8988T (cell line): ENCODE data around the gene TGFB1I1.
A peak's percentile ranks its signal among the peaks of the same experiment; 100 is the strongest.

Experiments
- DNase-seq: peaks from one replicate; pipeline ENCODE4 v3.0.0; 2011

The TGFB1I1 gene

DNA sequence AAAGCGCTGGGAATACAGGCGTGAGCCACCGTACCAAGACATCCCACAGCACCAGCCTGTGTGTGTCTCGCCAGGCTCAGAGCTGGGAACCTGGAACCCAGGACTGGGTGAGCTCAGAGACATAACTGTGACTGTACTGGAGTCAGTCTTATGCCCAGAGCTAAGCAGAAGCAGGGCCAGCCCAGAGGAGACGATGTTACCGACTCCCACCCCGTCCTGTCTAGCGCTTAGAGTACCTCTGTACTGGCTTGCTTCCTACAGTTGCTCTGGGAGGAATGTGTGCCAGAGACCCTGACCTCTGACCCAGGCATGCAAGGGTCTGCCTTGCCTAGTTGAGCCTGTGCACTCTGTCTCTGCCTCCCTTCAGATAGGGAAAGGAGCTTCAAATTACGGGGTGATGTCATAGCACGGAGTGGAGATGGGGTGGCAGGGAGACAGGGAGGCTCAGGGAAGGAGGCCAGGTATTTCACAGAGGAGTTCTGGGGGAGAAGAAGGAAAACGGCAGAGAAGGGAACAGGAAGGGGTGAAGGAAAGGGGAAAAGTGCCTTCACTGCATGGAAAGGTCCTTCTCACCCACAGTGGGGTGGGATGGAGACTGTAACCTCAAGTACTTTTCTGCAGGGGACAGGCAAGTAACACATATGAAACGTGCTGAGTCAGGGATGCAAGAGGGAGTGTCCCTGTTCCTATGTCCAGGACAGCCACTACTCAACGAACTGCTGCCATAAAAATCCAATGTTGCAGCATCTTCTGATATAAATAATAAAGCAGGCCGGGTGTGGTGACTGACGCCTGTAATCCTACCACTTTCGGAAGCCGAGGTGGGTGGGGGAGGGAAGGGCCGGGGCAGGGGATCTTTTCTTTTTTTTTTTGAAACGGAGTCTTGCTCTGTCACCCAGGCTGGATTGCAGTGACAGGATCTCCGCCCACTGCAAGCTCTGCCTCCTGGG lies 18.4 kb upstream of the TGFB1I1 start:
- no peak for DNase-seq

DNA sequence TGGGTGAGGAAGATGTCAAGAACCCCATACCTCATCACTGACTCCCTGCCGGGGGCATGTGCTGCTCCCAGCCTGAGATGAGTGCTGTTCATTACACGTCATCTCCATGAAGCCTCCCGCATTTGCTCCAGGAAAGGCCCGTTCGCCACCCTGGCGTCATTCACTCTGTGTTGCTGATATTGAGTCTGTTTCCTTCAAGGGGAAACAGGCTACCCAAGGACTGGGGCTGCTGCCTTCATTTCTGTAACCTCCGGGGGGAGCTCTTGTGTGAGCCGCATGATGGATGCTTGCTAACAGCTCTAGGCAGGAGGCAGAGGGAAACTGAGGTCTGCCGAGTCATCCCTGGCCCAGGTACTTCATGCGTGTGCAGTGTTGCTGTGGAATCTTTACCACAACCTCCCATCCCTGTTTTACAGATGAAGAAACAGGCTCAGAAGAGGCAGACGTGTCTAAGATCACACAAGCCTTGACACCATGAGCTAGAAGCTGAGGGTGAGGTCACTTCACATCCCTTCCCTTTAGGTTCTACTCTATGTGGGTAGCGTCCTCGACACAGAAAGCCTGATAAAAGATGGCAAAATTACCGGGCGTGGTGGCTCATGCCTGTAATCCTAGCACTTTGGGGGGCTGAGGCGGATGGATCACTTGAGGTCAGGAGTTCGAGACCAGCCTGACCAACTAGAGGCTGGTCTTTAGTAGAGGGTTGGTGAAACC lies 16.2 kb upstream of the TGFB1I1 start:
- DNase-seq = no peak

DNA sequence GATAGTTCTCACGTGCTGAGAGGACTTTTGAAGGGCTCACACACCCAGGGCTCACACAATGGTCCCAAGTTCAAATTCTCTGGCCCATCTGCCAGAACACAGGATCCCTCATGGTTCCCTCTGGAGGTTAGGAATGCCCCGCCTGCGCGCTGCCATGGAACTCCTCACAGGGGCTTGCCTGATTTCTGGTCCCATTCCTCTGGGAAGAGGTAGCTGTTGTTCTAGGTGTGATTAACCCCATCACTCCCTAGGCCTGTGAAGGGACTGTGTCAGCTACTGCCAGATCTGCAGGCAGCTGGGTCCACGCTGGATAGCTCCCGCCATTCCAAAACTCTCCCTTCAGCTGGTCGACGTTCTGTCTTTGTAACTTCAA lies 15.0 kb upstream of the TGFB1I1 start:
- DNase-seq = no peak

DNA sequence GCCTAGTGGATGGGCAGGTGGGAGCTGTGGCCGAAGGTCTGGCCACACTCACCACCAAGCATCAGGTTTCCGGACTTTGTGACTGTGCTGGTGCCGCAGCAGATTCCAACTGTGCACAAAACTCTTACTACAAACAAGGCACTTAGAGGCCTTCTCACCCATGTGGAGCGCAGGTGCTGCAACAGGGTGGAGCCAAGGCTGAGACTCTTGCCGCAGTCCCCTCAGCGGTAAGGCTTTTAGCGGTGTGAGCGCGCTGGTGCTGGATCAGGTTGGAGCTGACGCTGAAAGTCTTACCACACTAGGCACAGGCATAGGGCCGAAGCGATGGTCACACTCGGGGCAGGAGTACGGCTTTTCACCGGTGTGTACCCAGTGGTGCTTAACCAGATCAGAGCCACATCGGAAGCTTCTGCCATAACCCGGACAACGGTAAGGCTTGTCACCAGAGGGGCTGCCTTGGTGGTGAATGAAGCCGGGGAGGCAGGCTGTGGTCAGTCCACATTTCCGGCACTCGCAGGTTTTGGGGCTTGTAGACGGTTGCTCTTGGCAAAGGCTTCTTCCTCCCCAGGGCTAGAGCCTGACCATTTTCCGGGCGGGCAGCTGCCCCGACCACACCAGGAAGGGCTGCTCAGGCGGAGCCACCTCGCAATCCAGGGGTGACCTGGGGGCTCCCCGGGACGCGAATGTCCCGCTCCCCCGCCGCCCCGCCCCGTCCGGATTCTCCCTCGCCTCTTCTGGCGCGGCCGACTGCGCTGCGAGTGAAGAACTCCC lies 13.7 kb upstream of the TGFB1I1 start:
- DNase-seq = no peak

DNA sequence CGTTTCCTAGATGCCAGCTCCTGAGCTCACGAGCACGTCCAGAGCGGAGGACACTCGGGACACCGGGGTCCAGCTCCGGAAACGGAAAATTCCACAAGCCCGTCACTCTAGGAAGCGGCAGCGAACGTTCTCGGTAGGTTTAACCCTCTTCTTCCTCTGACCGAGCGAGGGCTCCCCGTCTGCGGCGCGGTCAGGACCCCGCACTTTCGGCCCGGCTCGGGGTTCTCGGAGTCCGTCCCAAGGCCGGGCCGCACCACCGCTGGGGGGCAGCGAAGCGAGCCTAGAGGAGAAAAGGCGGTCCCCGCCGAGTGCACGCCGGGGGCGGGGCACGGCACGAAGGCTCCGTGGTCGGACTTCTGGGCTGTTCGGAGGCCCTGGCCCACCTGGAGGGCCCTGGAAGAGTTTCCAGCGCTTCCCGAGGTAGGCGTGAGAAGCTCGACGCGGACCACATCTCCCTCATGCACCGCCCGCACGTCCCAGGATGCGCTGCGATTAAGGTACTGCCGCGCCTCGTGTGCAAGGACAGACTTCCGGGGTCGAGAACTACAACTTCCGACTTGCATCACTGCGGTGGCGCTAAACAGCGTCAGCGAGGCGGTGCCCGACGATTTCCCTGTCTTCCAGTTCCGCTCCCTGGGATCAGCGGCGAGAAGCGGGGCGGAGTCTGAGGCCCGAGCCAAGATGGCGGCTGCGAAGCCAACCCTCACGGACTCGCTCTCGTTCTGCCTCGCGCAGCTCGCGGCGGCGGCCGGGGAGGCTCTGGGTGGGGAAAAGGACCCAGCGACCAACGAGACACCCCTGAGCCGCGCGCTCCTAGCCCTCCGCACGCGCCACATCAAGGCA lies 12.9 kb upstream of the TGFB1I1 start, which contains the start of gene ARMC5:
TSS of gene ARMC5 (plus strand) at position 658 of the 843 bp plus-strand sequence. CDS start at position 682, 24 bp downstream.
- peak; percentile 71 for DNase-seq

DNA sequence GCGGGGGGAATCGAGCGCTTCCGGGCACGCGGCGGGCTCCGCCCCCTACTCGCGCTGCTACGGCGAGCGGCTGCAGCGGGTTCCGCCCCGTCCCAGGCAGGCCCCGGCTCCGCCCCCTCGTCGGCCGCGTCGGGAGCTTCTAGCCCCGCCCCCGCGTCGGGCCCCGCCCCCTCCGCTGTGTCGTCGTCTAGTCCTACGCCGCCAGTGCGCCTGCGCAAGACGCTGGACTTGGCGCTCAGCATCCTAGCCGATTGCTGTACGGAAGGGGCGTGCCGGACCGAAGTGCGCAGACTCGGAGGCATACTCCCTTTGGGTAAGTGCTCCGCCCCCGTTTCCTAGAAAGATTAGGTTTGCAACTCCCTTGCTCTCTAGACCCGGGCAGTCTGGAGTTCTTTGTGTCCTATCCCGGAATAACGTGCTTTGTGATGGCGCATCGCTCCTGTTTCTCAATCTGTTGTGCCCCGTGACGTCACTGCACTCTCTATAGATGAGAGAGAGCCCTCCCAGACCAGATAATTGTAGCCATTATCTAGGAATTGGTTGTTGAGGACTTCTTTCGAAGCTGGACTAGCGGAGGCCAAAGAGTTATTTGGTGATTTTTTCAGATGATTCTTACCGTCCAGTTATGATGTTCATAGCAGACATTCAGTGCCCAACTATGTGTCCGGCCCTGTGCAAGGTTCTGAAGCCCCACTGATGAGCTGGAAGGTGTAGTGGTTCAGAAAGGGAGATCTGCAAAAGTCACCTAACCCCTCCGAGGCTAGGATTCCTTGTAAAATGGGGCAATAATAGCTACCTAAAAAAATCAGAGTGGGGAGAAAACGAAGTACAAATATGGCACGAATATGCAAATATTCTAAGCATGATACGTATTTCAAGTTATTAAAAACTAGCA lies 12.0 kb upstream of the TGFB1I1 start:
- DNase-seq = peak; percentile 78

DNA sequence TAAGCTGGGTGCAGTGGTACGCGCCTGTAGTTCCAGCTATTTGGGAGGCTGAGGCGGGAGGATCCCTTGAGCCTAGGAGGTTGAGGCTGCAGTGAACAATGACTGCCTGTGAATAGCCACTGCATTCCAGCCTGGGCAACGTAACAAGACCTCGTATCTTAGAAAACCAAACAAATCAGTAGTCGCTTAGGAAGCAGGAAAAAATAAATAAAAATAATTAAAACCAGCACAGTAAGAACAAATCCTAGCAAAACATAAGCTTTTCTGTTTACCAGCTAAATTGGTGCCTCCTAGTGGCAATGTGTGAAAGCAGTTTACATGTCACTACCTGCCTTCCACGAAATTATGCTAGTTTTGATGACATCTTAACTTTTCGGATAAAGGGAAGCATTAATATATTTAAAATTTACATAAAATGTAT lies 11.4 kb upstream of the TGFB1I1 start:
- no peak for DNase-seq

DNA sequence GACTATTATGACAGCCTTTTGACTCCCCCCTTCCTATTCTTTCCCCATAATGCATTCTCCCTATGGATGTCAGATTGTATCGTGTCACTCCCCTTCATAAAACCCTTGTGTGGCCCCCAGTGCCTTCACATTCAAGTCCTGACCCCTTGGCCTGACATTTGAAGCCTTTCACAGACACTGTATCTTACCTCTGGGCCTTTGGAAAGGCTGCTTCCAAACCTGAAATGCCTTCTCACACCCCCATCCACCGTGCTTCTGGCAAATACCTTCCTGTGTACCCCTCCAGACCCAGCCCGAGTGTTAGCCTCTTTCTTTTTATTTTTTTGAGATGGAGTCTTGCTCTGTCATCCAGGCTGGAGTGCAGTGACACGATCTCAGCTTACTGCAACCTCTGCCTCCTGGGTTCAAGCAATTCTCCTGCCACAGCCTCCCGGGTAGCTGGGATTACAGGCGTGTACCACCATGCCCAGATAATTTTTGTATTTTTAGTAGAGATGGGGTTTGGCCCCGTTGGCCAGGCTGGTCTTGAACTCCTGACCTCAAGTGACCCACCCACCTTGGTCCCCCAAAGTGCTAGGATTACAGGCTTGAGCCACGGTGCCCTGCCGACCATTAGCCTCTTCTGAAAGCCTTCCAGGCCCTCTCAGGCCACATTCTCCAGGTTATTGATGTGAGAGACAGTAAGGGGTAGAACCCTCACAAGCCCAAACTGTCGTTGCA lies 10.6 kb upstream of the TGFB1I1 start:
- no peak for DNase-seq

DNA sequence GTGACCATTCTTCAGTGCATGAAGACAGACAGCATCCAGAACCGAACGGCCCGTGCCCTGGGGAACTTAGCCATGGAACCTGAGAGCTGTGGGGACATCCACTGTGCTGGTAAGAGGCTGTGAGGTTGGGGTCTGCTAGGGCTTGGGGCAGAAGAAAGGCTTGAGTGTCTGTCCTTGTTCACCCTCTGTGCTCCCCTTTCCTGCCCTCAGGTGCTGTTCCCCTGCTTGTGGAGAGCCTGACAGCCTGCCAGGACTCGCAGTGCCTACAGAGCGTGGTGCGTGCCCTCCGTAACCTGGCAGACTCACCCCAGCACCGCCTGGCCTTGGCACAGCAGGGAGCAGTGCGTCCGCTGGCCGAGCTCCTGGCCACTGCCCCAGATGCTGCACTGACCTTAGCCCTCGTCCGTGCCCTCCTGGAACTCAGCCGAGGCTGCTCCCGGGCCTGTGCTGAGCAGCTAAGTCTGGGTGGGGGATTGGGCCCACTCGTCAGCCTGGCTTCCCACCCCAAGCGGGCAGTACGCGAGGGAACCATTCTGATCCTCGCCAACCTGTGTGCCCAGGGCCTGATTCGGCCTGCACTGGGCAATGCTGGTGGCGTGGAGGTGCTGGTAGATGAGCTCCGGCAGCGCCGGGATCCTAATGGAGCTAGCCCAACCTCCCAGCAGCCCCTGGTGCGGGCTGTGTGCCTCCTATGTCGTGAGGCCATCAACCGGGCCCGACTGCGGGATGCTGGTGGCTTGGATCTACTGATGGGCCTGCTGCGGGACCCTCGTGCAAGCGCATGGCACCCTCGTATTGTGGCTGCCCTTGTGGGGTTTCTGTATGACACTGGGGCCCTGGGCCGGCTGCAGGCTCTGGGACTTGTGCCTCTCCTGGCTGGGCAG lies 9.8 kb upstream of the TGFB1I1 start:
- DNase-seq = no peak

DNA sequence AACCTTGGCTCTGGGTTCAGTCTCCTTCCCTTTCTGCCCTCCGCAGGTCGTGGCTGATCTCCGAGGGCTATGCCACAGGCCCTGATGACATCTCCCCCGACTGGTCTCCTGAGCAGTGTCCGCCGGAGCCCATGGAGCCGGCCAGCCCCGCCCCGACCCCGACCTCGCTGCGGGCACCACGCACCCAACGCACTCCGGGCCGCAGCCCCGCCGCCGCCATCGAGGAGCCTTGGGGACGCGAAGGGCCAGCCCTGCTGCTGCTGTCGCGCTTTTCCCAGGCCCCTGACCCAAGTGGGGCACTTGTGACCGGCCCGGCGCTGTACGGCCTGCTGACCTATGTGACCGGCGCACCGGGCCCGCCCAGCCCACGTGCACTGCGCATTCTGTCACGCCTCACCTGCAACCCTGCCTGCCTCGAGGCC lies 7.6 kb upstream of the TGFB1I1 start:
- DNase-seq = no peak

DNA sequence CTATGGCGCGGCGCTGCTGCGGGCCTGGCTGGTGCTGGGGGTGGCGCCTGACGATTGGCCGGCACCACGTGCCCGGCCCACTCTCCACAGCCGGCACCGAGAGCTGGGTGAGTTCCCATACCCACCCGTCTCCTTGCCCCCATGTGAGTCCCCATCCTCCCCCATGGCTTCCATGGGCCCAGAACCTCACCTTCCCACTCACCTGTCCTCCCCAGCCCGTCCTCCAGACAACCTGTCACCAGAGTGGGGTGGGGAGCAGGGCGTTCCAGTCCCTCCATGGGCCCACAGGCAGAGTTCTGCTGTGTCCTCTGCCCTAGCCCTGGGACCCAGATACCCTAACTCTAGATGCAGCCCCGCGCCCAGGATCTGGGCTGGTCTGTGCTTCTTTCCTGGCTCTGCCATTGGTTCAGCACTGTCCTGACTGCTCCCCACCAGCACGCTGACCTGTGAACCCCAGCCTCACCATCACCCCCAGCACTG lies 7.1 kb upstream of the TGFB1I1 start:
- DNase-seq = no peak

DNA sequence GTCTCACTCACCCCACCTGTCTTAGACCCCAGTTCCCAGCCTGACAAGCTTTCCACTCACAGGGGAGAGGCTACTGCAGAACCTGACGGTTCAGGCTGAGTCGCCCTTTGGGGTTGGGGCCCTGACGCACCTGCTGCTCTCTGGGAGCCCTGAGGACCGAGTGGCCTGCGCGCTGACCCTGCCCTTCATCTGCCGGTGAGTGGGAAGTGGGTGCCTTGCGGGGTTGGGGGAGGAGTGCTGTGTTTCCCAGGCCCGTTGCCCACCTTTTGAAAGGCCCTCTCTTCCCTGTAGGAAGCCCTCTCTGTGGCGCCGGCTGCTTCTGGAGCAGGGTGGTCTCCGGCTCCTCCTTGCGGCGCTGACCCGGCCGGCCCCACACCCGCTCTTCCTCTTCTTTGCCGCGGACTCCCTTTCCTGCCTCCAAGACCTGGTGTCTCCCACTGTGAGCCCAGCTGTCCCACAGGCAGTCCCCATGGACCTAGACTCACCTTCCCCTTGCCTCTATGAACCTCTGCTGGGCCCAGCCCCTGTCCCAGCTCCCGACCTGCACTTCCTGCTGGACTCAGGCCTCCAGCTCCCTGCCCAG lies 6.1 kb upstream of the TGFB1I1 start:
- no peak for DNase-seq

DNA sequence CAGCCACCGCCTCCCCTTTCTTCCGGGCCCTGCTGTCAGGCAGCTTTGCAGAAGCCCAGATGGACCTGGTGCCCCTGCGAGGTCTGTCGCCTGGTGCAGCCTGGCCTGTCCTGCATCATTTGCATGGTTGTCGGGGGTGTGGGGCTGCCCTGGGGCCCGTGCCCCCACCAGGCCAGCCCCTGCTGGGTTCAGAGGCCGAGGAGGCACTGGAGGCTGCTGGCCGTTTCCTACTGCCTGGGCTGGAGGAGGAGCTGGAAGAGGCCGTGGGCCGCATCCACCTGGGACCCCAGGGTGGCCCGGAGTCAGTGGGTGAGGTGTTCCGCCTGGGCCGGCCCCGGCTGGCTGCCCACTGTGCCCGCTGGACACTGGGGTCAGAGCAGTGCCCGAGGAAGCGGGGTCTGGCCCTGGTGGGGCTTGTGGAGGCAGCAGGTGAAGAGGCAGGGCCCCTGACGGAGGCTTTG lies 5.5 kb upstream of the TGFB1I1 start:
- no peak for DNase-seq

DNA sequence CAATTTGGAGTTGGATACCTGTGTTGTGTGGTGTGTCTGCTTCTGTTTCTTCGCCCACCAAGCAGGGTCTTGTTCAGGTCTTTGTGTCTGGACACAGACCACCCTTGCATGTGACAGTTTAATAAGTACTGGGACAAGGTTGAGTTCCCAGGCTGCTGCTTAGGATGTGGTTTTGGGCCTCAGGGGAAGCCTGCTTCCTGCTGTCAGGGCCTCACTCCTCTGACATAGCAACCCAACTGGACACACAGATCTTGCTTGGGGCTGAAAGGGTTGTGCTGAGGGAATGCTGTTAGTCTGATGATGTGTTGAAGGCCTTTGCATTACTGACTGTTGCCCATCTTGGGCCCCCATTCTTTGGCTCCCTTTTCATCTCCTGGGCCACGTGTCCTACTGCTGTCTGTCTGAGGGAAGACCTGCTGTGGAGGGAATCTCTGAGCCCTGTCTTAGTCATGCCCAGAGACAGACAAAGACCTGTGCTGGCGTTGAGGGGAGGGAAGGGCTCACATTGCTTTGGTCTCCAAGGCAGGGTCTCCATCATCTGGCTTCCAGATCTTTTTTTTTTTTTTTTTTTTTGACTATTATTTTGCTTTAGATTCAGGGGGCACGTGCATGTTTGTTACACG lies 4.7 kb upstream of the TGFB1I1 start:
- no peak for DNase-seq

DNA sequence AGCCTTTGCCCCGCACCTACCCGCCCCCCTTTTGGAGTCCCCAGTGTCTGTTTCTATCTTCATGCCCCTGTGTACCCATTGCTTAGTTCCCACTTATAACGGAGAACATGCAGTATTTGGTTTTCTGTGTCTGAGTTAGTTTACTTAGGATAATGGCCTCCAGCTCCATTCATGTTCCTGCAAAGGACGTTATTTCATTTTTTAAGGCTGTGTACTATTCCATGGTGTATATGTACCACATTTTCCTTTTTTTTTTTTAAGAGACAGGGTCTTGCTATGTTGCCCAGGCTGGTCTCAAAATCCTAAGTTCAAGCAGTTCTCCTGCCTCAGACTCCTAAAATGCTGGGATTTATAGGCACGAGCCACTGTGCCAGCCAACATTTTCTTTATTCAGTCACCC lies 4.1 kb upstream of the TGFB1I1 start:
- no peak for DNase-seq

DNA sequence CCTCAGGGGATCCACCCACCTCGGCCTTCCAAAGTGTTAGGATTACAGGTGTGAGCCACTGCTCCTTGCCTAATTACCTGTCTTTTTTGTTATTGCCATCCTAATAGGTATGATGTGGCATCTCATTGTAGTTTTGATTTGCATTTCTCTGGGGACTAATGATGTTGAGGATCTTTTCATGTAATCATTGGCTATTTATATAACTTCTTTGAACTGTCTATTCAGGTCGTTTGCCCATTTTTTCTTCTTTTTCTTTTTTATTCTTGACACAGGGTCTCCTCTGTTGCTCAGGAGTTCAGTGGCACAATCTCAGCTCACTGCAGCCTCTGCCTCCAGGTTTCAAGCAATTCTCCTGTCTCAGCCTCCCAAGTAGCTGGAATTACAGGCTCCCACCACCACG lies 1.3 kb upstream of the TGFB1I1 start:
- DNase-seq = no peak

DNA sequence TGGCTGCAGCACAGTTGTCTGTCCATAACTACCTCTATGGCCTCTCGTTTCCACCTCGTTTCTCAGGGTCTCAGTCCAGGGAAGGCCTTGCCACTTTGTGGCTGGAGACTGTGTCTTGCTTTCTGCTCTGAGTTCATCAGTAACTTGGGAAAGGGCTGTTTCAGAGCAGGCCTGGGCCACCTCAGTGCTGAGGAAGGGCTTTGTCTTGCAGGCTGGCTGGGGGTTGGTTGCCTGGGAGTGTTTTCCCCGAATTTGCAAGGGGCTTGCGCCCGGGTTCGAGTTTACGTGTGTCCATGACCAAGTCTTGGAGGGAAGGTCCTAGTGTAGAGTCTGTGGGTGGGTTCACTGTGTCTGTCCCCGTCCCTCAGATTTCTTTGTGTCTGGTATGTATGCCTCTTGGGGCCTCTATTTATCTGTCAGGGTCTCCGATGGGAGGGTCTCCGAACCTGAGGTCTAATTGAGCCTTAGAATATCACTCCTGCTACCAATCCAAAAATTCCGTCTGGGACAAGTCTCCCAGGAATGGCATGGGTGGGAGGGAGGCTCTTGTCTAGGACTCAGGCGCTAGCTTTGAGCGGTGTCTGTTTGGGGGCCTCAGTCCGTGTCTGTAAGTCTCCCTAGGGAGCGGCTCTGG lies 594 bp upstream of the TGFB1I1 start:
- DNase-seq = no peak

DNA sequence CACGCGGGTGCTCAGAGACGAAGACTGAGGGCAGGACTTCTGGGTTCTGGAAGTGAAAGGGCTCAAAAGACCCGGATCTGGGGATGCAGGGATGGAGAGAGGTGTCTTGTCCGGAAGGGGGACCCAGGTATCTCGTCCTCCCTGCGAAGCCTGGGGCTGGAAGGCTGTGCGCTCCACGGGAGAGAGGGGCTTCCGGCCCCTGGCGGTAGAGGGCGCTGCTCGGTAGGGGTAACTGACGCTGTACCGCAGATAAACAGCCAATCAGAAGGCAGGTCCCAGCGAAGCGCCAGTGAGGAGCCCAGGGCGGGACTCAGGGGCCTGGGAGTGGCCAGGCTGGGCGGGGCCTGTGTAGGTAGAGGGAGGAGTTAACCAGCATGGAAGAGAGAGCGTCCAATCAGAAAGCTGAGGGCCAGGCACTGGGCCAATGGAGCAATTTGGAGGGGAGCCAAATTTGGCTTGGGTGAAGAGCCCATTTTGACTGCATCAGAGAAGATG lies 804 bp downstream of the TGFB1I1 start:
- peak; percentile 81 for DNase-seq
